ENCODE measurements around the gene FAM13A.

The FAM13A gene

DNA sequence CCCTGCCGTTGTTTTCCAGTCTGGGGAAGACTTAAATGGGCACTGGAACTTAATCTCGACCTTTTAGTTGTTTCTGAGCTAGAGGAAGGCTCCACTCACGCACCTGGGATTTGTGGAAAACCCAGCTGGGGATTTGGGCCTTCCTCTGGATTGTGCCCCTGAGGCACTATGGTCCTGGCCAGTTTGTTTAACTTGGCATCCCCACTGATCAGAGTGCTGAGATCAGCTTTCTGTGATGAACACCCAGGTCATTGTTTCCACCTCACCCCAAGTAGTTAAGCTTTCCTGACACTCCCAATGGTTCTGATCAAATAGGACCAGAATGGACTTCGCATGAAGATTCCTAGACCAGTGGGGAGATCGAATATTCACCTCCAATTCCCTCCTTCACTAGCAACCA lies 338.9 kb downstream of the FAM13A start:
- no peak for DNase-seq (ENCODE audit: low read depth)

DNA sequence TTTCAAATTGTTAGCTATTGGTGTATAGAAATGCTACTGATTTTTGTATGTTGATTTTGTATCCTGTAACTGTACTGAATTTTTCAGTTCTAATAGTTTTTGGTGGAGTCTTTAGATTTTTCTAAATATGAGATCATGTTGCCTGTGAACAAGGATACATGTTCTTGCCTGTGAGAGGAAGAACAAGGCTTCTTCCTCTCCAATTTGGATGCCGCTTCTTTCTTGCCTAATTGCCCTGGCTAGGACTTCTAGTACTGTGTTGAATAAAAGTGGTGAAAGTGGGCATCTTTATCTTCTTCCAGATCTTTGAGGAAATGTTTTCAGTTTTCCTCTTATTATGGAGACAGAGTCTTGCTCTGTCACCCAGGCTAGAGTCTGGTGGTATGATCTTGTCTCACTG lies 343.2 kb downstream of the FAM13A start:
- no peak for DNase-seq (ENCODE audit: low read depth)

DNA sequence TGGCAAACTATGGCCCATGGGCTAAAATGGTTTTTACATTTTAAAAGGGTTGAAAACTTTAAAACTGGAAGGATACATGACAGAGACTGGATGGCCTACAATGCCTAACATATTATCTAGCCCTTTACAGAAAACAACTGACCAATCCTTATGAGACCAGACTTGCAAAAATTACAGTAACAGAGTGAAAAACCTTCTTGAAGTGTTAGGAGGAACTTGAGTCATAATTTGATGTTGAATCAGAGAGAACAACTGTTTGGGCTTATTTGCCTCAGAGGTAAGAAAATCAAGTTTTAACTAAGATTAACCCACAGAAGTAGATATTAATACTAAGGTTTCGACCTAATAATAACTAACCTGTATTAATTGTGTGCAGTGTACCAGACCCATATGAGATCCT lies 347.0 kb downstream of the FAM13A start:
- no peak for DNase-seq (ENCODE audit: low read depth)

DNA sequence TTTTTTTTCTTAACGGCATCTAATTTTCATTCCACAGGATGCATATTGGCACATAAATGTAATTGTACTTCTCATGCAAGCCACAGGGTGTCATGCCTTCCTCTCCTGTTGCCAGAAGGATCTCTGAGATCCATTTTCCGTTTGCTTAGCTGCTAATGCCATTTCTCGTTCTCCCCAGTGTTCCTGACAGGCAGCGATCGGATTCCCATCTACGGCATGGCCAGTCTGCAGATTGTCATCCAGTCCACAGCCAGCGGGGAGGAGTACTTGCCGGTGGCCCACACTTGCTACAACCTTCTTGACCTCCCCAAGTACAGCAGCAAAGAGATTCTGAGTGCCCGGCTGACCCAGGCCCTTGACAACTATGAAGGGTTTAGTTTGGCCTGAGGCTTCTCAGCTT lies 350.4 kb downstream of the FAM13A start:
- no peak for DNase-seq (ENCODE audit: low read depth)

DNA sequence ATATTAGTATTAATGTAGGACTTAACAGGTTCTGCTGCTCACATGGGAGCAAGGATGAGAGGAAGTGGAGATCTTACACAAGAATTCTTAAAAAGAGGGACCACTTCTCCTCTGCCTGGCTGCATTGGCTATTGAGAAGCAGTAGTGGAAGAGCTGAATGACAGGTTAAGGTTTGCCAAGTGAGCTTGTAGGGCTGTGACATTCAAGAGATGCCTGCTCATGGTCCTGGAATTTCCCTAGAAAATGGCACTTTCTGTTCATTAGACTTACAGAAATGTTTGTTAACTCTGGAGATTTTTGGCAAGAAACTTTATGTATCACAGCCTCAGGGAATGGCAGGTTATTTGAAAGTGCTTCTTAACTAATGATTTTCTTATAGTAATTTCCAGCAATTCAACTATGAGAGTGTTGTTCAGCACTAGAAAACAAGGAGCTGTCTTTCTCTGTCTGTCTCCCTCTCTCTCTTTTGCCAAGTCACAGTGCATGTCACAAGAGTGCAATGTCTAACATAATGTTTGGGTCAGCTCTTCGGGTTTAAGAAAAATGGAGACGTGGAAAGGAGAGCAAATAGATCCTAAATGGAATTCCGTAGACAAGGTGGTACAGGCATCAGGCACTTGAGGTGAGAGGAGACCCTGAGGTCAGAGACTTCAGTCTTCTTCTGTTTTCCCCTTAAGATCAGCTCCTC lies 351.0 kb downstream of the FAM13A start:
- DNase-seq (ENCODE audit: low read depth), result no peak

DNA sequence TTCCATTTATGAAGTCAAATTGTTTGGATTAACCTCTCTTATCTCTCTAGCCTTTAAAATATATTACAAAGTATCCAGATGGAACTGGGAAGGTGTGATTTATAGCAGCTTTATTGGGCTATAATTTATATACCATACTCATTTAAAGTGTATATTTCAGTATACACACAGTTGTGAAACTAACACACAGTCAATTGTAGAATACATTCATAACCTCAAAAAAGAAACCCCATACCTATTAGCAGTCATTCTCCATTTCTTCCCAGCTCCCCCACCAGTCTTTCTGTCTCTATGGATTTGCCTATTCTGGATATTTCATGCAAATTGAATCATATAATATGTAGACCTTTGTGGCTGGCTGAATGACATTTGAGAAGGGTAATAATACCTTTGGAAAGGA lies 351.8 kb downstream of the FAM13A start:
- no peak for DNase-seq (ENCODE audit: low read depth)

DNA sequence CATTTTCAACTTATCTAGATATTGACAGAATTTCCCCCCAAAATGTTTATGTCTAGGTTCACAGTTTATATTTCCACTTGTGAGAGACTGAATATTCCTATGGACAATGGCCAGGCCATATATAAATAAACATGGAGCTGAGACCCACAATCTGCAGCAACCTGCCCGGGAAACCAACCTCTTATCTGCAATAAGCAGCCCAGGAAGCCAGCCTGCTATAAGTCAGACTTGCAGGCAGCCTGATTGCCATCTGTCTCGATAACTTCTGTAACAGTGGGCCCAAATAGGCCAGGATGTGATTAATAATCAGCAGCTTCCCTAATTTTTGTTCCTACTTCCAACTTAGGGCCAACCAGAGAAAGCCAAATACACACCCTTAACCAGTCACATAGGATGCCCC lies 354.2 kb downstream of the FAM13A start:
- DNase-seq (ENCODE audit: low read depth), result no peak

DNA sequence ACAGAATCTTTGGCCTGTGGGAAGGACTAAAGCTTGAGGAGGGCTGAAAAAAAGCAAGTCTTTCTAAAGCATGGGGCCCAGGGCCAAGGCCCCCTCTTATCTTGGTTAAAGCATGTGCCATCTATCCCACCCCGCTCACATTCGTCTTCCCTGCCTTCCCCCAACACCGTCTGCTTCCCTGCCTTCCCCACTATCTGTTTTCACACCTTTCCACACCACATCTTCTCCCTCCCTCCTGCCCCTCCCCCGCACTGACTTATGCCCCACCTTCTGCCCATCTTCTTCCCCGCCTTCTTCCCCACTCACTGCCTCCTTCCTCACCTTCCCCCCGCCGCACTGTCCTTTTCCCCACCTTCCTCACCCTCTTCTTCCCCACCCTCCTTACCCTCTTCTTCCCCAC lies 358.5 kb downstream of the FAM13A start:
- DNase-seq (ENCODE audit: low read depth), result no peak

DNA sequence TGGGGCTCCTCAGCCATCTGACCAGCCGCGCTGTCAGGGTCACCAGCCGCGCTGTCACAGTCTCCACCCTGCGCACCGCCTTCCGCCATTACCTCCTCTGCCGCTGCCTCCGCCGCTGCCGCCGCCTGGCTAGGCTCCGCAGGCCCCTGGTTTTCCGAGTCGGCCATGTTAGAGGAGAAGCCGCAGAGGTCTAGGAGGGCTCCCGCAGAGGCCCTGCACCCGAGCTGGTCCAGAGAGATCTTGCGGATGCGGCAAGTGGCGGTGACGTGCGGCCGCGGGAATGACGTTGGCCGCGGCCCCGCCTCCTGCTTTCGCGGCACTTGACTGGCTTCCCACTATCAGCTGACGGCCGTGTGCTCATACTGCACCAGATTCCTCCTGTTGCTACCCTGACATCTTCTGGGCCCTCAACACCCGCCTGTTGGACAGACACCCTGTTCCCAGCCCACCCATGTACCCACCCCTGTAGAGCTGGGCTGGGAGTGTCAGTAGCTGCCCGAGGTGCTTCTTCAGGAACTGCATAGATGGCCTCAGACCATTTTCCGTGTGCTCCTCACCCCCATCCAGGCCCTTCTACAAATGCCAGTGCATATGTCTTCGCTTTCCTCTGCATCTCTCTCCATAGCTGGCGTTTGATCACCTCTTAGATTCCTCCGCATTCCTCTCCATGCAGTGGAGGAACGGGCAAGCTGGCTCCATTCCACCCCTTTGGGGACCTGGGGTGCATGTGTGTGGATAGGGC lies 359.2 kb downstream of the FAM13A start, which contains the start of gene NAP1L5:
Gene NAP1L5, minus strand, starts transcription at position 242 of the 742 bp plus-strand sequence. Its CDS starts 75 bp downstream, at position 167.
- DNase-seq (ENCODE audit: low read depth), result peak; percentile 47

DNA sequence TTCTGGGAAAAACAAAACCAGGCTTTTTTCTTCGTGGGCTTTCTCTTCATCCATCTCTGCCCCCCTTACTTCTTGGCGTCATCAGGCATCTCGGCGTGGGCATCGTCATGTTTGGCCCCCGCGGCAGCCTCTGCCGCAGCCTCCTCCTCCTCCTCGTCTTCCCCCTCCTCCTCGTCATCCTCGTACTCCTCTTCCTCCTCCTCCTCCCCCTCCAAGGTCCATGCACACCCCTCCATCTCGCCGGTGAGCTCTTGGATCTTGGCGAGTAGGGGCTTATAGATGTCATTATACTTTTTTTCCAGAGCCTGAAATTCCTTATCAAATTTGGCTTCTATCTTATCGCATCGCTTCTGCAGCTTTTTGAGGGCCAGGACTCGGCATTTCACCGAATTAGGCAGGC lies 359.8 kb downstream of the FAM13A start:
- DNase-seq (ENCODE audit: low read depth), result no peak

DNA sequence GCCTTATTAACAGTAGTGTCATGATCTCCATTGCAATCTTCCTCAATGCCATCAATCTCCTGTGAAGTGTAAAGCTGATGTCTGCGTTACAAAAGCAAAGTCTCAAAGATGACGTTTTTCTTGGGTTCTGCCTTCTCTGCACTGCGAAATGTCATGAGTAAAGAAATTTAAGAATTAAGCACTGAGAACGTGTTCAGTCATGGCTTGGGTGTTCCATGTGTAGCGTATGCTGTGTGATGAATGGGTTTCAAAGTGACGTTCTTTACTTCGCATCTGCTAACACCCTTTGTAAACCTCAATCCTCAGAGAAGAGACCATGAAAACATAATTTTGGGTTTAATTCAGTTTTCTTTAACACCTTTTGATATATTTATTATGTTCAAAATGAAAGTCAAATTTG lies 360.4 kb downstream of the FAM13A start:
- no peak for DNase-seq (ENCODE audit: low read depth)

DNA sequence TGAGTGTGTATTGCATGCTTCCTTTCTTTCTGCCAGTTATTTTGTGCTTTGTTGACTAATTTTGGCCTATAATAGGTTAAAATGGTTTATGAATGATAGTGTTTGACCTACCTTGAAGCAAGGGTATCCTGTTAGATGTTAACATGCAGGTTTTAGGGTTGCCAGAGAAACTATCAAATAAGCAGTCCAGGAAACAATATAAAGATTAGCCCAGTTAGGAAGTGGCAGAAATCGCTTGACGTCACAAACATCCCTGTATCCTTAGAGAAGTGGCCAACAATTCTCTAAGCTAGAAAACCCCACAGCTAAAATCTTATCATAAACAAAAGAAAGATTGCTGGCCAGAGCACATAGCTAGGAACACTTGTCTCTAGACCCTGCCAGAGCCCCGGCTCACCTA lies 363.2 kb downstream of the FAM13A start:
- DNase-seq (ENCODE audit: low read depth), result no peak

DNA sequence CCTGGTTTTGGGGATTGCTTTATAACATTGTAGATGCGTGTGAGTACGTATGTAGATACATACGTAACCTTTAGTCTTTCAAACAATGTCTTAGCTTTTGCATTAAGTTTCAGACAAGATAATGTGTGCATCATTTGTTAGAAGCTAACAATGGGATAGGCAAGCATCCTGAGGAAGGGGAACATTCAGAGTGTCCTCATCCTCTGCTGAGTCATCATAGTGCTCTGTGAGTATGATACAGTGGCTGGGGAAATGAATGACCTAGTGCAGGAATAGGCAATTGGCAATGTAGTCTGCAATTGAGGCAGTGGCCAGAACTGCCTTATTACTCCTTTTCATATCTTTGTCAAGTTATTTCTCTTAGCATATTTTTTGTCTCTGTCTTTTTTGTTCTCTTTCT lies 366.6 kb downstream of the FAM13A start:
- no peak for DNase-seq (ENCODE audit: low read depth)

DNA sequence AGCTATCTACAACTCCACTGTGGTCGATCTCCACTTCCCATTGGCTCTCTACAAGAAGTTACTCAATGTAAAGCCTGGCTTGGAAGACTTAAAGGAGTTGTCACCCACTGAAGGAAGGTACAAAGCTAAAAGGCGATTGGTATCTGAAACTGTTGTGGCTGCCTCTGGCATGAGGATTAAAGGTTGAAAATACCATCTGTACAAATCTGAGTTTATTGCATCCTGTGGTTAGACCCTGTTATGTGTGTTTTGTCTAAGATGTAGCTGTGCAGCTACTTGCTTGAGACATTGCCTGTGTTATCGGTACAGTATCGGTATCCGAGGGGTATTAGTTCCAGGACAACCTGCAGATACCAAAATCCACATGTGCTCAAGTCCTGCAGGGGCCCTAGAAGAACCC lies 375.8 kb downstream of the FAM13A start:
- DNase-seq (ENCODE audit: low read depth), result no peak
